Activated CD4-positive, alpha-beta T cell treated with anti-CD3 and anti-CD28 coated beads, Interleukin-2, amount 50 U/mL, for 48 hours (primary cell): ENCODE results near the gene GALM.
"Not testable (repeated sequence)": the region's sequence is repeated elsewhere in the genome, so short reads cannot be mapped to it uniquely, and the experiment has no call there.

Experiments used
- DNase-seq, 2 experiments: peaks; one replicate each; pipeline ENCODE4 v3.0.0-alpha.2; 2020

Gene GALM

GRCh38 chr2:38665854-38666555 is at the start of gene GALM:
Gene GALM (plus strand): TSS chr2:38666114. CDS start chr2:38666162, 48 bp downstream.
- peak; percentile 73 to 80 for DNase-seq

- no peak for DNase-seq
Observed at GRCh38 chr2:38617301-38617700, 48.6 kb upstream of the GALM start.

- DNase-seq = no peak
Observed at GRCh38 chr2:38619458-38620164, 46.3 kb upstream of the GALM start.

- DNase-seq = no peak
Observed at GRCh38 chr2:38620282-38620977, 45.5 kb upstream of the GALM start.

GRCh38 chr2:38621018-38621417 is 44.9 kb upstream of the GALM start:
- DNase-seq = no peak

- no peak for DNase-seq
Observed at GRCh38 chr2:38622210-38622609, 43.7 kb upstream of the GALM start.

- no peak for DNase-seq
Observed at GRCh38 chr2:38626326-38627035, 39.4 kb upstream of the GALM start.

- DNase-seq = no peak
Observed at GRCh38 chr2:38627391-38627790, 38.5 kb upstream of the GALM start.

- DNase-seq = no peak
Observed at GRCh38 chr2:38629684-38630083, 36.2 kb upstream of the GALM start.

GRCh38 chr2:38631976-38632375 is 33.9 kb upstream of the GALM start:
- DNase-seq = no peak

- DNase-seq = no peak
Observed at GRCh38 chr2:38632980-38633379, 32.9 kb upstream of the GALM start.

GRCh38 chr2:38633895-38634294 is 32.0 kb upstream of the GALM start:
- no peak for DNase-seq

GRCh38 chr2:38634684-38635083 is 31.2 kb upstream of the GALM start:
- no peak for DNase-seq

- no peak for DNase-seq
Observed at GRCh38 chr2:38635139-38635538, 30.8 kb upstream of the GALM start.

GRCh38 chr2:38636069-38636468 is 29.8 kb upstream of the GALM start:
- no peak for DNase-seq

- not testable (repeated sequence) for DNase-seq
Observed at GRCh38 chr2:38642373-38643017, 23.4 kb upstream of the GALM start.

- no peak for DNase-seq
Observed at GRCh38 chr2:38643021-38643671, 22.8 kb upstream of the GALM start.

- DNase-seq = not testable (repeated sequence)
Observed at GRCh38 chr2:38643683-38644511, 22.0 kb upstream of the GALM start.

- no peak for DNase-seq
Observed at GRCh38 chr2:38648107-38648761, 17.7 kb upstream of the GALM start.

GRCh38 chr2:38649176-38649728 is 16.7 kb upstream of the GALM start:
- DNase-seq = no peak
